RWPE2 (cell line): ENCODE data around the gene APBB3.
"Not testable (repeated sequence)": the region's sequence is repeated elsewhere in the genome, so short reads cannot be mapped to it uniquely, and the experiment has no call there.

Source experiments
- ATAC-seq: fragments of 200-7000 bp; cut with Tn5 transposase; 3 replicates; pipeline ENCODE4 v1.9.1; 2021; ENCODE audit warnings: low read depth
- DNase-seq: peaks from one replicate; pipeline ENCODE4 v3.0.0-alpha.2; 2020; ENCODE audit warnings: low spot score
- H3K27ac ChIP-seq: fragments of 450-650 bp; 2 replicates; pipeline ENCODE4 v1.5.1; 2017; ENCODE audit warnings: mild to moderate bottlenecking; ENCODE audit not compliant: poor library complexity, severe bottlenecking
- H3K27me3 ChIP-seq: fragments of 250-450 bp; sonication (Bioruptor Pico); 2 replicates; pipeline ENCODE4 v1.5.1; 2021; ENCODE audit warnings: mild to moderate bottlenecking, moderate library complexity; ENCODE audit not compliant: insufficient read depth, poor library complexity, severe bottlenecking
- H3K36me3 ChIP-seq: fragments of 250-450 bp; sonication (Bioruptor Pico); 2 replicates; pipeline ENCODE4 v1.5.1; 2020; ENCODE audit warnings: low read depth, mild to moderate bottlenecking, moderate library complexity
- H3K4me1 ChIP-seq: fragments of 250-450 bp; sonication (Bioruptor Pico); 2 replicates; pipeline ENCODE4 v1.5.1; 2021; ENCODE audit warnings: mild to moderate bottlenecking, moderate library complexity; ENCODE audit not compliant: insufficient read depth, poor library complexity, severe bottlenecking
- H3K4me3 ChIP-seq: fragments of 250-450 bp; sonication (Bioruptor Pico); 2 replicates; pipeline ENCODE4 v1.5.1; 2021; ENCODE audit warnings: mild to moderate bottlenecking, moderate library complexity; ENCODE audit not compliant: severe bottlenecking
- H3K9me3 ChIP-seq: fragments of 250-450 bp; sonication (Bioruptor Pico); 2 replicates; pipeline ENCODE4 v1.5.1; 2021; ENCODE audit warnings: mild to moderate bottlenecking, moderate library complexity; ENCODE audit not compliant: severe bottlenecking
- CTCF ChIP-seq: fragments of 450-650 bp; IDR thresholded peaks from one replicate; pipeline ENCODE4 v1.5.1; 2017; ENCODE audit warnings: mild to moderate bottlenecking, moderate library complexity; ENCODE audit not compliant: poor library complexity, severe bottlenecking

The APBB3 gene

GRCh38 chr5:140591747-140592372, 27.5 kb upstream of the APBB3 start:
- no peak for TF ChIP-seq CTCF
- Histone ChIP-seq H3K27me3 (no peaks in the 10 kb centered on the region), H3K4me1 (peaks cover 16% of the 10 kb centered on the region), H3K27ac (no peak overlapping the region), H3K9me3 (no peaks in the 10 kb centered on the region), H3K4me3 (no peak overlapping the region), H3K36me3 (no peaks in the 10 kb centered on the region)
- ATAC-seq, result peak; percentile 76
- no peak for DNase-seq

- TF ChIP-seq CTCF, result no peak
- no peaks in the 10 kb centered on the region for H3K36me3 ChIP-seq
- peaks cover 16% of the 10 kb centered on the region for H3K4me1 ChIP-seq
- no peaks in the 10 kb centered on the region for H3K27me3 ChIP-seq
- no peak overlapping the region for H3K27ac ChIP-seq
- DNase-seq (no peak), ATAC-seq (no peak)
- no peak overlapping the region for H3K4me3 ChIP-seq
- H3K9me3 ChIP-seq, result no peaks in the 10 kb centered on the region
Measured at GRCh38 chr5:140590861-140591260, 26.5 kb upstream of the APBB3 start.

DNA sequence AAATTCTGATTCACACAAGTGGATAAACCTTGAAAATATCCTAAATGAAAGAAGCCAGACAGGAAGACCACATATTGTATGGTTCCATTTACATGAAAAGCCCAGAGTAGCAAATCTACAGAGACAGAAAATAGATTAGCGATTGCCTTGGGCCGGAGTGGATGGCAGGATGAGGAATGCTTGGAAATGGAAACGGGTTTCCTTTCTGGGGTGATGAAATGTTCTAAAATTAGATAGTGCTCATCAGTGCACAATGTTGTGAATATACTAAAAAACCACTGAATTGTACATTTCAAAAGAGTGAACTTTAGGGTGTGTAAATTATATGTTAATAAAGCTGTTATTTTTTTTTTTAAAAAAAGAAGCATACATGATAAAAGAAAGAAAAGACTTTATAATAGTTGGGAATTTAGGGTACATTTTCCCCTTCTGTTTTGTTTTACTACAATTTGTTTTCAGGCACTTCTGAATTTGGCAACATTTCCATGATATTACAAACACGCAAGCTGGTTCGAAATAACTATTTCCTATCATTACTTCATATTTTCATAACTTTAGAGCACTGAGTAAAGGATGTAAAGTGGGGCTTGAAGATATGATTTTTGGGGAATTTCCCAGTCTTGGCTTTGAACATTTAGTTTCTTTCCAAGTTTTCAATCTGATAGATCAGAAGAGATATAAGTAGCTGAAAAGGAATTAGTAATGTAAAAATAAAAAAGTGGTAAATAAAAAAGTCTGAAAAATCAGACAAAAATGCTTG, 24.1 kb upstream of the APBB3 start:
- H3K27ac ChIP-seq, result no peak overlapping the region
- no peak for DNase-seq

GRCh38 chr5:140587495-140587894, 23.1 kb upstream of the APBB3 start:
- no peak for ATAC-seq
- Histone ChIP-seq H3K4me1 (peaks cover 11% of the 10 kb centered on the region), H3K27ac (no peak overlapping the region), H3K4me3 (no peak overlapping the region), H3K36me3 (no peaks in the 10 kb centered on the region), H3K27me3 (no peaks in the 10 kb centered on the region), H3K9me3 (no peaks in the 10 kb centered on the region)
- no peak for TF ChIP-seq CTCF
- no peak for DNase-seq

More for the DNA sequence above, 24.1 kb upstream of the APBB3 start:
- Histone ChIP-seq H3K36me3 (no peaks in the 10 kb centered on the region), H3K9me3 (no peaks in the 10 kb centered on the region), H3K4me3 (no peak overlapping the region), H3K27me3 (no peaks in the 10 kb centered on the region), H3K4me1 (peaks cover 16% of the 10 kb centered on the region)
- no peak for TF ChIP-seq CTCF
- no peak for ATAC-seq

- not testable (repeated sequence) for H3K36me3 ChIP-seq, H3K4me3 ChIP-seq, H3K4me1 ChIP-seq, DNase-seq, ATAC-seq, H3K27me3 ChIP-seq, H3K9me3 ChIP-seq, H3K27ac ChIP-seq
Measured at GRCh38 chr5:140579188-140579747, 14.9 kb upstream of the APBB3 start.
